CD4-positive, CD25-positive, alpha-beta regulatory T cell (primary cell): ENCODE data around the gene CLIP3. TPM values are rescaled to one million over a fixed set of nuclear protein-coding genes. Genes with fewer than 3 reads are reported as not detected.
A peak's percentile ranks its signal among the peaks of the same experiment; 100 is the strongest.
"Not testable (repeated sequence)": the region's sequence is repeated elsewhere in the genome, so short reads cannot be mapped to it uniquely, and the experiment has no call there.

Source experiments
- ATAC-seq, 2 donors: fragments of 150-1000 bp; cut with Tn5 transposase; one replicate each; pipeline ENCODE4 v1.10.0; 2021; ENCODE audit warnings: low read depth in 2 of 2, moderate number of reproducible peaks in 2 of 2, moderate library complexity in 1 of 2
- DNase-seq, 3 donors: peaks; one replicate each; pipeline versions ENCODE4 v3.0.0 to v3.0.0-alpha.2; 2012 to 2022; ENCODE audit warnings: mixed read lengths in 1 of 3
- H3K27ac ChIP-seq: one replicate; pipeline ENCODE4 v1.7.0; 2013; ENCODE audit warnings: mild to moderate bottlenecking, low read length; ENCODE audit not compliant: insufficient read depth, poor library complexity, severe bottlenecking
- H3K27me3 ChIP-seq: one replicate; pipeline ENCODE4 v1.7.0; 2013; ENCODE audit warnings: low read length; ENCODE audit not compliant: control insufficient read depth, insufficient read depth
- H3K36me3 ChIP-seq: one replicate; pipeline ENCODE4 v1.7.0; 2013; ENCODE audit warnings: mild to moderate bottlenecking, low read length, moderate library complexity; ENCODE audit not compliant: control insufficient read depth, insufficient read depth
- H3K4me1 ChIP-seq: 2 replicates; pipeline ENCODE4 v1.7.0; 2013; ENCODE audit warnings: mild to moderate bottlenecking, low read length; ENCODE audit not compliant: insufficient read depth, control insufficient read depth, poor library complexity, severe bottlenecking
- H3K4me3 ChIP-seq: one replicate; pipeline ENCODE4 v1.7.0; 2013; ENCODE audit warnings: low read depth, mild to moderate bottlenecking, low read length, moderate library complexity
- H3K9me3 ChIP-seq, 2 experiments: 1 replicate in 1 of 2; 2 replicates in 1 of 2; pipeline ENCODE4 v1.7.0; 2013; ENCODE audit warnings: low read length in 2 of 2, mild to moderate bottlenecking in 1 of 2, moderate library complexity in 1 of 2; ENCODE audit not compliant: control insufficient read depth in 2 of 2
- H3K27ac Mint-ChIP-seq, 3 donors: one replicate each; pipeline ENCODE4 v1.8.0; 2020 to 2022; ENCODE audit warnings: mild to moderate bottlenecking in 3 of 3, mixed read lengths in 3 of 3, moderate library complexity in 2 of 3
- H3K27me3 Mint-ChIP-seq: one replicate; pipeline ENCODE4 v1.8.0; 2022; ENCODE audit warnings: mild to moderate bottlenecking, mixed read lengths
- H3K36me3 Mint-ChIP-seq: one replicate; pipeline ENCODE4 v1.8.0; 2020; ENCODE audit warnings: mixed read lengths
- H3K4me1 Mint-ChIP-seq, 4 donors: one replicate each; pipeline ENCODE4 v1.8.0; 2020 to 2022; ENCODE audit warnings: mixed read lengths in 4 of 4, mild to moderate bottlenecking in 1 of 4
- H3K4me3 Mint-ChIP-seq, 4 donors: one replicate each; pipeline ENCODE4 v1.8.0; 2020 to 2022; ENCODE audit warnings: mild to moderate bottlenecking in 4 of 4, mixed read lengths in 4 of 4, moderate library complexity in 3 of 4
- H3K9me3 Mint-ChIP-seq, 7 donors: one replicate each; pipeline ENCODE4 v1.8.0; 2020 to 2022; ENCODE audit warnings: mixed read lengths in 7 of 7, mild to moderate bottlenecking in 3 of 7, moderate library complexity in 2 of 7
- polyA plus RNA-seq, 4 donors: library from polyadenylated mRNA; unstranded; fragments of 300-500 nt; fragmentation: Illumina TruSeq; gene quantifications; one replicate each; pipeline ENCODE4 v1.2.3, GENCODE V29; 2021
- total RNA-seq: library from RNA; stranded (reverse); gene quantifications from one replicate; pipeline ENCODE4 v1.2.3, GENCODE V29; 2022

The CLIP3 gene
- total and polyA plus RNA-seq, 5 donors from 2014 or later = 0.38 to 1.4 (median 0.81) TPM

- no peak for DNase-seq
- H3K4me1 ChIP-seq = no peaks in the 10 kb centered on the region
- Mint-ChIP-seq H3K27ac (no peak overlapping the region), H3K9me3 (no peaks in the 10 kb centered on the region), H3K36me3 (peaks cover 17% of the 10 kb centered on the region), H3K4me3 (no peak overlapping the region), H3K4me1 (peaks cover 0 to 15% (median 8%) of the 10 kb centered on the region in 4 donors), H3K27me3 (no peaks in the 10 kb centered on the region)
- H3K4me3 ChIP-seq = no peak overlapping the region
- H3K27ac ChIP-seq = no peak overlapping the region
- no peaks in the 10 kb centered on the region for H3K27me3 ChIP-seq
- H3K9me3 ChIP-seq = no peaks in the 10 kb centered on the region
- ATAC-seq = no peak
- no peaks in the 10 kb centered on the region for H3K36me3 ChIP-seq
These were observed 9.2 kb upstream of the CLIP3 start for GRCh38 chr19:36041831-36042230.

DNA sequence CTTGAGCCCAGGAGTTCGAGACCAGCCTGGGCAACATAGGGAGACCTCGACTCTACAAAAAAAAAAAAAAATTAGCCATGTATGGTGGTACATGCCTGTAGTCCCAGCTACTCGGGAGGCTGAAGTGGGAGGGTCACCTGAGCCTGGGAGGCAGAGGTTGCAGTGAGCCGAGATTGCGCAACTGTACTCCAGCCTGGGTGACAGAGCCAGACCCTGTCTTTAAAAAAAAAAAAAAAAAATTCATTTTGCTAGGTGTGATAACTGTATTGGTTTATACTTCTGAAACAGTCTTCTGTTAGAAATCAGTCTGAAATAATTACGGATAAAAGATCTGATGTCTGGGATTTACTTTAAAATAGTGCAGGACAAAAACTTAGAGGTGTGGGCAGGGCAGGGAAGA is 8.4 kb upstream of the CLIP3 start:
- H3K36me3 ChIP-seq, H3K9me3 Mint-ChIP-seq, H3K27ac ChIP-seq, H3K27me3 Mint-ChIP-seq, H3K4me3 ChIP-seq, H3K4me1 ChIP-seq, H3K4me3 Mint-ChIP-seq, DNase-seq, H3K27ac Mint-ChIP-seq, H3K27me3 ChIP-seq, H3K9me3 ChIP-seq, ATAC-seq: not testable (repeated sequence)
- H3K36me3 Mint-ChIP-seq = peaks cover 12% of the 10 kb centered on the region
- H3K4me1 Mint-ChIP-seq = peaks cover 0 to 12% (median 4%) of the 10 kb centered on the region in 4 donors

DNA sequence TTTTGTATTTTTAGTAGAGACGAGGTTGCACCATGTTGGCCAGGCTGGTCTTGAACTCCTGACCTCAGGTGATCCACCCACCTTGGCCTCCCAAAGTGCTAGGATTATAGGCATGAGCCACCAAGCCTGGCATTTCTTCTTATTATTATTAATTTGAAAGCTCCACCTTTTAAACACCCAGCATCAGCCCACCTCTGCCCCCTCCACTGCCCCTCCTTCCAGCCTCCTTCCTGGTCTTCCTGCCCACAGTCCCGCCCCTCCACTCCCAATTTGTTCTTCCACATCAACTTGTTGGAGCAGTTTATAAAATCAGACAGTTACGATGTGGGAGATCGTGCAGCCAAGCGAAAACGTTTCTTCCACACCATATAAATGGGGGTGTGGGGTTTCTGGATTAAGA is 7.8 kb upstream of the CLIP3 start:
- Mint-ChIP-seq H3K9me3 (no peaks in the 10 kb centered on the region), H3K27ac (no peak overlapping the region), H3K27me3 (no peaks in the 10 kb centered on the region), H3K4me1 (peaks cover 0 to 14% (median 8%) of the 10 kb centered on the region in 4 donors), H3K4me3 (peak overlapping the region in 1 of 4 donors; percentile 10), H3K36me3 (peaks cover 12% of the 10 kb centered on the region)
- no peak for DNase-seq
- Histone ChIP-seq H3K27me3 (no peaks in the 10 kb centered on the region), H3K9me3 (no peaks in the 10 kb centered on the region), H3K27ac (no peak overlapping the region), H3K4me3 (no peak overlapping the region), H3K36me3 (no peaks in the 10 kb centered on the region), H3K4me1 (peaks cover under 1% of the 10 kb centered on the region)
- no peak for ATAC-seq

DNA sequence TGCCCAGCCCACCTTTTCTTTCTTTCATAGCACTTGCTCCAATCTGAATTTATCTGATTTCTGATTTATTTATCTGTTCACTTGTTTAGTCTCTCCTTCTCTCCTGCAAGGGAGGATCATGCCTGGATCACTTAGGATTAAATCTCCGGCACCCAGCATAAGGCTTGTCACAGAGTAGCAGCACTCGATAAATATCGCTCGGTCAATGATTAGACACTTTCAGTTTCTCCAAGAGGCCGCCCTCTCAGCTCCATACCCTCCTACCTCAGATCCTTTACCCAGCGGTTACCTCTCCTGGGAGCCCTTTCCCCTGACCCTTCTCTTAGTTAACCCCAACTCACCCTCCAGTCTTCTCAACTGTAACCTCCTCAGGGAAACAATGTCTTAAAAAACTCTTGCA is 1.4 kb downstream of the CLIP3 start:
- no peak overlapping the region for H3K27ac ChIP-seq
- Mint-ChIP-seq H3K27ac (no peak overlapping the region), H3K36me3 (peaks cover 36% of the 10 kb centered on the region), H3K4me1 (peaks cover 0 to 28% (median 17%) of the 10 kb centered on the region in 4 donors), H3K4me3 (peak overlapping the region in 1 of 4 donors; percentile 29), H3K27me3 (no peaks in the 10 kb centered on the region), H3K9me3 (no peaks in the 10 kb centered on the region)
- no peak for DNase-seq
- no peak overlapping the region for H3K4me3 ChIP-seq
- ATAC-seq = no peak
- H3K9me3 ChIP-seq = no peaks in the 10 kb centered on the region
- no peaks in the 10 kb centered on the region for H3K27me3 ChIP-seq
- H3K4me1 ChIP-seq = peaks cover 12% of the 10 kb centered on the region
- H3K36me3 ChIP-seq = no peaks in the 10 kb centered on the region

DNA sequence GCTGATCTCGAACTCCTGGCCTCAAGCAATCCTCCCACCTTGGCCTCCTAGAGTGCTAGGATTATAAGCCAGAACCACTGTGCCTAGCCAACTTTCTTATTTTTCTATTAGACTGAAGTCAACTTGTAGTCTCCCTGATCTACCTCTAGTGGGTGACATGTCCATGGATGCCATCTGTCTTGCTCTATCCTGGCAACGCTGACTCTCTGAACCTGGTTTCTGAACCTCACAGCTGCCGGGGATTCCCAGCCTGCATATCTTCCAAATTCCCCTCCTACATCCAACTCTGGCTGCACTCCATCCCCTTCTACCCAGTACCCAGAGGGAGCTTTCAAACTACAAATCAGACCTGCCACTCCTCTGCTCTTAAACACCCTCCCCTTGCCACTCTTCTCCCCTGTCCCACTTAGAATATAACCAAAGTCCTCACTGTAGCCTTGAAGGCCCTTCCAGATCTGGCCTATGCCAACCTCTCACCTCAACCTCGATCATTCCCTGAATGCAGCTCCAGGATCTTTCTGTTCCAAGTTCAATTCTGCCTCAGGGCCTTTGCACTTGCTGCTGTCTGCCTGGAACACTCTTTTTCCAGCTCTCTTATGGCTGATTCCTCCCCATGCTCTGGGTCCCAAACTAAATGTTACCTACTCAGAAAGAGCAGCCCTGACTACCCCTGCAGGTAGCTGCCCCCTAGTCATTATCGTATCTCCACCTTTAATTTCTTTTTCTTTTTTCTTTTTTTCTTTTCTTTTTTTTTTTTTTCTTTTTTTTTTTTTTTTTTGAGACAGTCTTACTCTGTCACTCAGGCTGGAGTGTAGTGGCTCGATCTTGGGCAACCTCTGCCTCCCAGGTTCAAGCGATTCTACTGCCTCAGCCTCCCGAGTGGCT is 2.2 kb downstream of the CLIP3 start:
- Histone ChIP-seq H3K36me3 (no peaks in the 10 kb centered on the region), H3K4me1 (peaks cover 12% of the 10 kb centered on the region), H3K27me3 (no peaks in the 10 kb centered on the region), H3K9me3 (no peaks in the 10 kb centered on the region), H3K4me3 (no peak overlapping the region), H3K27ac (no peak overlapping the region)
- H3K4me3 Mint-ChIP-seq = peak overlapping the region in 1 of 4 donors; percentile 38
- no peaks in the 10 kb centered on the region for H3K9me3 Mint-ChIP-seq
- ATAC-seq = no peak
- no peaks in the 10 kb centered on the region for H3K27me3 Mint-ChIP-seq
- peaks cover 37% of the 10 kb centered on the region for H3K36me3 Mint-ChIP-seq
- peak overlapping the region in 1 of 3 donors; percentile 57 for H3K27ac Mint-ChIP-seq
- peaks cover 0 to 23% (median 14%) of the 10 kb centered on the region in 4 donors for H3K4me1 Mint-ChIP-seq
- DNase-seq = no peak

- Mint-ChIP-seq H3K27ac (no peak overlapping the region), H3K36me3 (peaks cover 26% of the 10 kb centered on the region), H3K27me3 (no peaks in the 10 kb centered on the region), H3K4me3 (peak overlapping the region in 1 of 4 donors; percentile 21), H3K4me1 (peaks cover 0 to 9% (median 2%) of the 10 kb centered on the region in 4 donors), H3K9me3 (no peaks in the 10 kb centered on the region)
- DNase-seq (no peak), ATAC-seq (no peak)
- no peaks in the 10 kb centered on the region for H3K27me3 ChIP-seq
- no peaks in the 10 kb centered on the region for H3K9me3 ChIP-seq
- H3K4me3 ChIP-seq = no peak overlapping the region
- H3K27ac ChIP-seq = no peak overlapping the region
- H3K36me3 ChIP-seq = peaks cover 6% of the 10 kb centered on the region
- peaks cover 9% of the 10 kb centered on the region for H3K4me1 ChIP-seq
These were observed 4.2 kb downstream of the CLIP3 start for GRCh38 chr19:36028313-36029041.

- Histone ChIP-seq H3K4me3 (no peak overlapping the region), H3K36me3 (peaks cover 8% of the 10 kb centered on the region), H3K27me3 (no peaks in the 10 kb centered on the region), H3K4me1 (peaks cover 5% of the 10 kb centered on the region), H3K27ac (no peak overlapping the region), H3K9me3 (no peaks in the 10 kb centered on the region)
- H3K36me3 Mint-ChIP-seq = peaks cover 30% of the 10 kb centered on the region
- DNase-seq (no peak), ATAC-seq (no peak)
- no peak overlapping the region for H3K27ac Mint-ChIP-seq
- peaks cover 0 to 5% (median 2%) of the 10 kb centered on the region in 4 donors for H3K4me1 Mint-ChIP-seq
- no peak overlapping the region for H3K4me3 Mint-ChIP-seq
- H3K27me3 Mint-ChIP-seq = no peaks in the 10 kb centered on the region
- H3K9me3 Mint-ChIP-seq = peaks cover 0 to 2% (median 0%) of the 10 kb centered on the region in 7 donors
These were observed 5.0 kb downstream of the CLIP3 start for GRCh38 chr19:36027696-36028095.
